HUDEP-2 (cell line): ENCODE data around the gene CTNNA3.

Experiments used
- DNase-seq, 76 experiments: peaks; one replicate each; lab custom pipeline; 2025; ENCODE audit not compliant: unreplicated experiment in 76 of 76; lab: John Stamatoyannopoulos, UW

CTNNA3 gene

GRCh38 chr10:66784770-66785169 lies 911.2 kb downstream of the CTNNA3 start:
- no peak for DNase-seq

- DNase-seq: no peak
Measured at GRCh38 chr10:66783316-66783715, 912.7 kb downstream of the CTNNA3 start.

GRCh38 chr10:66782776-66783175 lies 913.2 kb downstream of the CTNNA3 start:
- DNase-seq: no peak

- no peak for DNase-seq
Measured at GRCh38 chr10:66782144-66782543, 913.9 kb downstream of the CTNNA3 start.

GRCh38 chr10:66780796-66781195 lies 915.2 kb downstream of the CTNNA3 start:
- no peak for DNase-seq

GRCh38 chr10:66778351-66778750 lies 917.6 kb downstream of the CTNNA3 start:
- DNase-seq: no peak

- DNase-seq: no peak
Measured at GRCh38 chr10:66777665-66778064, 918.3 kb downstream of the CTNNA3 start.

GRCh38 chr10:66773472-66773817 lies 922.5 kb downstream of the CTNNA3 start:
- DNase-seq: no peak

- DNase-seq: no peak
Measured at GRCh38 chr10:66772548-66773471, 923.2 kb downstream of the CTNNA3 start.

GRCh38 chr10:66767707-66768106 lies 928.3 kb downstream of the CTNNA3 start:
- no peak for DNase-seq

- no peak for DNase-seq
Measured at GRCh38 chr10:66762218-66762729, 933.7 kb downstream of the CTNNA3 start.

GRCh38 chr10:66760941-66761340 lies 935.1 kb downstream of the CTNNA3 start:
- DNase-seq: no peak

- DNase-seq: no peak
Measured at GRCh38 chr10:66755474-66755873, 940.5 kb downstream of the CTNNA3 start.

- no peak for DNase-seq
Measured at GRCh38 chr10:66752714-66753113, 943.3 kb downstream of the CTNNA3 start.

GRCh38 chr10:66748217-66748616 lies 947.8 kb downstream of the CTNNA3 start:
- DNase-seq: no peak

- DNase-seq: no peak
Measured at GRCh38 chr10:66747451-66747850, 948.5 kb downstream of the CTNNA3 start.

- no peak for DNase-seq
Measured at GRCh38 chr10:66746711-66747110, 949.3 kb downstream of the CTNNA3 start.

GRCh38 chr10:66746246-66746645 lies 949.7 kb downstream of the CTNNA3 start:
- DNase-seq: no peak

GRCh38 chr10:66744915-66745314 lies 951.1 kb downstream of the CTNNA3 start:
- DNase-seq: no peak

- no peak for DNase-seq
Measured at GRCh38 chr10:66737241-66737640, 958.8 kb downstream of the CTNNA3 start.

GRCh38 chr10:66723608-66724400 lies 972.2 kb downstream of the CTNNA3 start:
- DNase-seq: no peak

GRCh38 chr10:66719483-66719882 lies 976.5 kb downstream of the CTNNA3 start:
- no peak for DNase-seq
